ENCODE data around the gene PHETA1.

DNA sequence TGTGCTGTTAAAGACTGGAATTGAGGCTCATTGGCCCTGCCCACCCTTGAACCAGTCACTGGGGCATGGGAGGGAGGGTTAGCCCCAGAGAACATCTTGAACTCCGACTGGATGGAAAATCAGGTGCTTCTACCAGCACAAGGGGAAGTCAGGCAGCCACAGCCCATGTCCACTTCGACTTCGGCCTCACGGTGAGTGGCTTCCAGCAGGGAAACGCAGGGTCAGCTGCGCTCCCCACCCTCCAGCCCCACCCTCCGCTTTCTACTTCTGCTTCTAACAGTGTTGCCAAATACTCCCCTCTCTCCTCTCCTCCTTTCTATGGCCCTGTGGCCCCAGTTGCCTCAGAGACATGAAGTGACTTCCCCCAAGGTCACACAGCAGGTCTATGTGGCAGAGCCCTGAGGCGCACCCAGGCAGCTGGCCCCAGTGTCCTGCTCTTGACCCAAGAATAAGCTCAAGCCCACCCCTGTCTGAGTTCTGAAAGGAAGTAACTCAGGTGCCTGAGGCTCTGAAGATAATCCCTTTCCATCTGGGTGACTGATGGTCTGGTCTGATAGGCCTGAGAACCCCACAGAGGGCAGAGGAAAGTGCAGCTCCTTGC is 24.9 kb upstream of the PHETA1 start:
- TF ChIP-seq EZH2phosphoT487 (IDR thresholded peaks at IDR 0.05; ENCODE audit: borderline replicate concordance, low read length) = no peak
- TF ChIP-seq, protein P1, sequence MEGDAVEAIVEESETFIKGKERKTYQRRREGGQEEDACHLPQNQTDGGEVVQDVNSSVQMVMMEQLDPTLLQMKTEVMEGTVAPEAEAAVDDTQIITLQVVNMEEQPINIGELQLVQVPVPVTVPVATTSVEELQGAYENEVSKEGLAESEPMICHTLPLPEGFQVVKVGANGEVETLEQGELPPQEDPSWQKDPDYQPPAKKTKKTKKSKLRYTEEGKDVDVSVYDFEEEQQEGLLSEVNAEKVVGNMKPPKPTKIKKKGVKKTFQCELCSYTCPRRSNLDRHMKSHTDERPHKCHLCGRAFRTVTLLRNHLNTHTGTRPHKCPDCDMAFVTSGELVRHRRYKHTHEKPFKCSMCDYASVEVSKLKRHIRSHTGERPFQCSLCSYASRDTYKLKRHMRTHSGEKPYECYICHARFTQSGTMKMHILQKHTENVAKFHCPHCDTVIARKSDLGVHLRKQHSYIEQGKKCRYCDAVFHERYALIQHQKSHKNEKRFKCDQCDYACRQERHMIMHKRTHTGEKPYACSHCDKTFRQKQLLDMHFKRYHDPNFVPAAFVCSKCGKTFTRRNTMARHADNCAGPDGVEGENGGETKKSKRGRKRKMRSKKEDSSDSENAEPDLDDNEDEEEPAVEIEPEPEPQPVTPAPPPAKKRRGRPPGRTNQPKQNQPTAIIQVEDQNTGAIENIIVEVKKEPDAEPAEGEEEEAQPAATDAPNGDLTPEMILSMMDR (IDR thresholded peaks at IDR 0.05; ENCODE audit: low read depth, low read length, poor library complexity, severe bottlenecking) = no peak
